BLaER1 (cell line): ENCODE results near the gene DENND5B.
A peak's percentile ranks its signal among the peaks of the same experiment; 100 is the strongest.

Experiments
- H3K27ac ChIP-seq: shearing (Covaris generic); formaldehyde crosslinking; 2 replicates; pipeline ENCODE4 v1.8.1; 2022
- H3K27me3 ChIP-seq: shearing (Covaris generic); formaldehyde crosslinking; 2 replicates; pipeline ENCODE4 v1.8.1; 2022
- H3K36me3 ChIP-seq: shearing (Covaris generic); formaldehyde crosslinking; 2 replicates; pipeline ENCODE4 v1.8.1; 2022
- H3K4me1 ChIP-seq: shearing (Covaris generic); formaldehyde crosslinking; 2 replicates; pipeline ENCODE4 v1.8.1; 2022
- H3K4me2 ChIP-seq: shearing (Covaris generic); formaldehyde crosslinking; 2 replicates; pipeline ENCODE4 v1.8.1; 2022
- H3K4me3 ChIP-seq: shearing (Covaris generic); formaldehyde crosslinking; 2 replicates; pipeline ENCODE4 v1.8.1; 2022
- H3K9ac ChIP-seq: shearing (Covaris generic); formaldehyde crosslinking; 2 replicates; pipeline ENCODE4 v1.8.1; 2022
- H3K9me3 ChIP-seq: shearing (Covaris generic); formaldehyde crosslinking; 2 replicates; pipeline ENCODE4 v1.8.1; 2022
- H4K20me1 ChIP-seq: shearing (Covaris generic); formaldehyde crosslinking; 2 replicates; pipeline ENCODE4 v1.8.1; 2022
- Cebpa-rat ChIP-seq: shearing (Covaris generic); IDR thresholded peaks from 2 replicates; pipeline ENCODE4 v1.8.1; 2022

The DENND5B gene

GRCh38 chr12:31369712-31370521 lies 221.0 kb downstream of the DENND5B start:
- H3K4me1 ChIP-seq = peaks cover 7% of the 10 kb centered on the region; the same call in 1 of the 2 replicates
- no peak overlapping the region for H3K27ac ChIP-seq
- no peaks in the 10 kb centered on the region for H4K20me1 ChIP-seq
- H3K27me3 ChIP-seq = no peaks in the 10 kb centered on the region
- H3K36me3 ChIP-seq = no peaks in the 10 kb centered on the region
- no peaks in the 10 kb centered on the region for H3K9me3 ChIP-seq
- no peak overlapping the region for H3K4me3 ChIP-seq
- no peak overlapping the region for H3K9ac ChIP-seq
- no peak for TF ChIP-seq Cebpa-rat
- no peak overlapping the region for H3K4me2 ChIP-seq

GRCh38 chr12:31368666-31369361 lies 222.1 kb downstream of the DENND5B start:
- H3K4me3 ChIP-seq = no peak overlapping the region
- H3K36me3 ChIP-seq = no peaks in the 10 kb centered on the region
- H3K4me2 ChIP-seq = no peak overlapping the region
- no peaks in the 10 kb centered on the region for H4K20me1 ChIP-seq
- TF ChIP-seq Cebpa-rat = no peak
- H3K9ac ChIP-seq = no peak overlapping the region
- peaks cover 10% of the 10 kb centered on the region for H3K4me1 ChIP-seq
- no peaks in the 10 kb centered on the region for H3K27me3 ChIP-seq
- H3K27ac ChIP-seq = no peak overlapping the region
- H3K9me3 ChIP-seq = no peaks in the 10 kb centered on the region

GRCh38 chr12:31366104-31366621 lies 224.8 kb downstream of the DENND5B start:
- Histone ChIP-seq H4K20me1 (no peaks in the 10 kb centered on the region), H3K27me3 (no peaks in the 10 kb centered on the region), H3K4me1 (peaks cover 28% of the 10 kb centered on the region), H3K4me2 (no peak overlapping the region), H3K4me3 (no peak overlapping the region), H3K9me3 (no peaks in the 10 kb centered on the region), H3K9ac (no peak overlapping the region), H3K36me3 (no peaks in the 10 kb centered on the region), H3K27ac (no peak overlapping the region)
- no peak for TF ChIP-seq Cebpa-rat

- no peaks in the 10 kb centered on the region for H3K9me3 ChIP-seq
- no peak overlapping the region for H3K9ac ChIP-seq
- no peak overlapping the region for H3K4me3 ChIP-seq
- no peaks in the 10 kb centered on the region for H3K27me3 ChIP-seq
- no peak overlapping the region for H3K27ac ChIP-seq
- TF ChIP-seq Cebpa-rat = no peak
- no peaks in the 10 kb centered on the region for H4K20me1 ChIP-seq
- H3K4me1 ChIP-seq = peaks cover 25% of the 10 kb centered on the region
- H3K4me2 ChIP-seq = no peak overlapping the region
- no peaks in the 10 kb centered on the region for H3K36me3 ChIP-seq
These were observed 227.1 kb downstream of the DENND5B start for GRCh38 chr12:31363831-31364230.

- Histone ChIP-seq H3K4me1 (peaks cover 21% of the 10 kb centered on the region), H3K9me3 (no peaks in the 10 kb centered on the region), H4K20me1 (no peaks in the 10 kb centered on the region), H3K9ac (no peak overlapping the region), H3K4me2 (peak overlapping the region; percentile 72), H3K27ac (no peak overlapping the region), H3K36me3 (no peaks in the 10 kb centered on the region), H3K4me3 (no peak overlapping the region), H3K27me3 (no peaks in the 10 kb centered on the region)
- TF ChIP-seq Cebpa-rat = no peak
These were observed 227.5 kb downstream of the DENND5B start for GRCh38 chr12:31363416-31363809.

- H3K27me3 ChIP-seq = no peaks in the 10 kb centered on the region
- peaks cover 21% of the 10 kb centered on the region for H3K4me1 ChIP-seq
- no peak overlapping the region for H3K4me3 ChIP-seq
- peak overlapping the region; percentile 71 for H3K27ac ChIP-seq
- no peaks in the 10 kb centered on the region for H3K9me3 ChIP-seq
- H3K36me3 ChIP-seq = no peaks in the 10 kb centered on the region
- H4K20me1 ChIP-seq = no peaks in the 10 kb centered on the region
- H3K9ac ChIP-seq = peak overlapping the region; percentile 37
- TF ChIP-seq Cebpa-rat = no peak
- peak overlapping the region; percentile 72 for H3K4me2 ChIP-seq
These were observed 228.0 kb downstream of the DENND5B start for GRCh38 chr12:31362759-31363415.

GRCh38 chr12:31362115-31362758 lies 228.7 kb downstream of the DENND5B start:
- Histone ChIP-seq H3K4me3 (no peak overlapping the region), H4K20me1 (no peaks in the 10 kb centered on the region), H3K36me3 (no peaks in the 10 kb centered on the region), H3K27ac (peak overlapping the region; percentile 71), H3K4me2 (peak overlapping the region; percentile 72), H3K9ac (peak overlapping the region; percentile 37), H3K27me3 (no peaks in the 10 kb centered on the region), H3K9me3 (no peaks in the 10 kb centered on the region), H3K4me1 (peaks cover 21% of the 10 kb centered on the region)
- TF ChIP-seq Cebpa-rat = no peak

- Histone ChIP-seq H3K27me3 (no peaks in the 10 kb centered on the region), H3K4me2 (no peak overlapping the region), H4K20me1 (no peaks in the 10 kb centered on the region), H3K9ac (no peak overlapping the region), H3K9me3 (no peaks in the 10 kb centered on the region), H3K4me1 (peaks cover 21% of the 10 kb centered on the region), H3K4me3 (no peak overlapping the region), H3K27ac (no peak overlapping the region), H3K36me3 (no peaks in the 10 kb centered on the region)
- TF ChIP-seq Cebpa-rat = no peak
These were observed 229.2 kb downstream of the DENND5B start for GRCh38 chr12:31361730-31362114.

- Histone ChIP-seq H4K20me1 (no peaks in the 10 kb centered on the region), H3K4me3 (no peak overlapping the region), H3K4me1 (no peaks in the 10 kb centered on the region), H3K27ac (no peak overlapping the region), H3K4me2 (no peak overlapping the region), H3K9ac (no peak overlapping the region), H3K36me3 (no peaks in the 10 kb centered on the region), H3K27me3 (no peaks in the 10 kb centered on the region), H3K9me3 (no peaks in the 10 kb centered on the region)
- no peak for TF ChIP-seq Cebpa-rat
These were observed 235.2 kb downstream of the DENND5B start for GRCh38 chr12:31355747-31356107.
